GM12872 (cell line): ENCODE results near the gene ARHGAP31.

Experiments used
- CTCF ChIP-seq: IDR thresholded peaks from 3 replicates; pipeline ENCODE4 v1.5.1; 2011; ENCODE audit warnings: low read depth, mild to moderate bottlenecking, low read length, moderate library complexity; ENCODE audit not compliant: insufficient read depth

ARHGAP31 gene

GRCh38 chr3:119326976-119327375 lies 32.8 kb downstream of the ARHGAP31 start:
- no peak for TF ChIP-seq CTCF

- TF ChIP-seq CTCF = no peak
Observed at GRCh38 chr3:119329551-119329950, 35.4 kb downstream of the ARHGAP31 start.

- no peak for TF ChIP-seq CTCF
Observed at GRCh38 chr3:119330181-119330580, 36.0 kb downstream of the ARHGAP31 start.

- no peak for TF ChIP-seq CTCF
Observed at GRCh38 chr3:119330858-119331257, 36.7 kb downstream of the ARHGAP31 start.

- no peak for TF ChIP-seq CTCF
Observed at GRCh38 chr3:119331661-119332060, 37.5 kb downstream of the ARHGAP31 start.

GRCh38 chr3:119333773-119334509 lies 39.8 kb downstream of the ARHGAP31 start:
- TF ChIP-seq CTCF = no peak

GRCh38 chr3:119336823-119337222 lies 42.6 kb downstream of the ARHGAP31 start:
- no peak for TF ChIP-seq CTCF
